ENCODE results near the gene AP2A1. TPM values are rescaled to one million over a fixed set of nuclear protein-coding genes. Genes with fewer than 3 reads are reported as not detected.

Gene AP2A1
- total and polyA plus RNA-seq, 9 of the 15 experiments (the other 6 are each of a cell fraction or from before 2014, with no cell fraction given) = 0.55 to 150 (median 31.9) TPM

GRCh38 chr19:49812997-49813861, 46.4 kb downstream of the AP2A1 start, which contains the start of gene FUZ (continued):
- TF ChIP-seq ZNF766 (CRISPR knock-in tag; conservative IDR thresholded peaks at IDR 0.05) (peak; percentile 91), ZNF436 (CRISPR knock-in tag; IDR thresholded peaks at IDR 0.05) (no peak), GTF2B (IDR thresholded peaks at IDR 0.05; ENCODE audit: extremely low read depth, insufficient read length) (no peak), ZNF586 (CRISPR knock-in tag; conservative IDR thresholded peaks at IDR 0.05) (no peak), ASH1L (IDR thresholded peaks at IDR 0.05; ENCODE audit: borderline replicate concordance, low read depth, partially characterized antibody) (no peak), POU5F1 (IDR thresholded peaks at IDR 0.05; ENCODE audit: borderline replicate concordance, low read depth, low read length, partially characterized antibody) (no peak), STAT5B (CRISPR knock-in tag; IDR thresholded peaks at IDR 0.05) (no peak), COPS2 (conservative IDR thresholded peaks at IDR 0.05) (no peak), ARHGAP35 (IDR thresholded peaks at IDR 0.05; ENCODE audit: partially characterized antibody) (no peak), STAG1 (CRISPR knock-in tag; IDR thresholded peaks at IDR 0.05; ENCODE audit: borderline replicate concordance) (no peak), HNRNPH1 (optimal IDR thresholded peaks at IDR 0.05; ENCODE audit: low read depth, low read length) (no peak), FUS (optimal IDR thresholded peaks at IDR 0.05; ENCODE audit: low read depth, low read length) (no peak), ZNF75A (CRISPR knock-in tag; IDR thresholded peaks at IDR 0.05) (no peak), ZNF780A (CRISPR knock-in tag; IDR thresholded peaks at IDR 0.05) (no peak), HDAC6 (IDR thresholded peaks at IDR 0.05; ENCODE audit: low read depth, low read length) (no peak), PTTG1 (tag; IDR thresholded peaks at IDR 0.05; ENCODE audit: low read depth) (no peak), REST (IDR thresholded peaks at IDR 0.05; ENCODE audit: borderline replicate concordance) (no peak), REST (CRISPR knock-in tag; IDR thresholded peaks at IDR 0.05; ENCODE audit: low read depth) (no peak)
